ENCODE data around the gene TMC7. TPM values are rescaled to one million over a fixed set of nuclear protein-coding genes. Genes with fewer than 3 reads are reported as not detected.
"Not testable (repeated sequence)": the region's sequence is repeated elsewhere in the genome, so short reads cannot be mapped to it uniquely, and the experiment has no call there.

Gene TMC7
- polyA plus RNA-seq, 4 donors: 1.4 to 7.5 (median 2.1) TPM

- Histone ChIP-seq H3K27me3 (ENCODE audit: control insufficient read depth in 3 of 3, insufficient read depth in 3 of 3, low read length in 3 of 3) (no peaks in the 10 kb centered on the region), H3K36me3 (ENCODE audit: control insufficient read depth in 3 of 3, insufficient read depth in 2 of 3, low read depth in 1 of 3, low read length in 3 of 3) (no peaks in the 10 kb centered on the region)
- 90 to 93% (median 92%) methylated on average over 8 to 9 of the region's 9 CpGs for WGBS, 3 donors
These were observed 35.2 kb upstream of the TMC7 start for GRCh38 chr16:18948372-18949020.

GRCh38 chr16:18950469-18951185 is 33.1 kb upstream of the TMC7 start:
- WGBS, 3 donors: 86 to 91% (median 88%) methylated on average over 11 of the region's 11 CpGs
- no peak for FAIRE-seq

More at GRCh38 chr16:18948372-18949020, 35.2 kb upstream of the TMC7 start:
- Histone ChIP-seq H3K27ac (ENCODE audit: low read depth in 1 of 3, low read length in 2 of 3) (no peak overlapping the region), H3K4me3 (ENCODE audit: low read depth in 1 of 3, low read length in 3 of 3) (no peak overlapping the region), H3K9me3 (ENCODE audit: control insufficient read depth in 2 of 2, insufficient read depth in 1 of 2, low read depth in 1 of 2, low read length in 1 of 2) (no peaks in the 10 kb centered on the region), H3K4me1 (ENCODE audit: control insufficient read depth in 3 of 3, insufficient read depth in 2 of 3, low read depth in 1 of 3, low read length in 2 of 3) (no peaks in the 10 kb centered on the region)
- FAIRE-seq (no peak), DNase-seq (no peak)

GRCh38 chr16:18953547-18953946 is 30.2 kb upstream of the TMC7 start:
- Histone ChIP-seq H3K4me3 (ENCODE audit: low read depth in 1 of 3, low read length in 3 of 3) (no peak overlapping the region), H3K9me3 (ENCODE audit: control insufficient read depth in 2 of 2, insufficient read depth in 1 of 2, low read depth in 1 of 2, low read length in 1 of 2) (no peaks in the 10 kb centered on the region)

More at GRCh38 chr16:18950469-18951185, 33.1 kb upstream of the TMC7 start:
- Histone ChIP-seq H3K4me1 (ENCODE audit: control insufficient read depth in 3 of 3, insufficient read depth in 2 of 3, low read depth in 1 of 3, low read length in 2 of 3) (peaks cover 0 to 1% (median 0%) of the 10 kb centered on the region in 3 donors), H3K27me3 (ENCODE audit: control insufficient read depth in 3 of 3, insufficient read depth in 3 of 3, low read length in 3 of 3) (no peaks in the 10 kb centered on the region), H3K4me3 (ENCODE audit: low read depth in 1 of 3, low read length in 3 of 3) (no peak overlapping the region), H3K27ac (ENCODE audit: low read depth in 1 of 3, low read length in 2 of 3) (no peak overlapping the region), H3K9me3 (ENCODE audit: control insufficient read depth in 2 of 2, insufficient read depth in 1 of 2, low read depth in 1 of 2, low read length in 1 of 2) (no peaks in the 10 kb centered on the region), H3K36me3 (ENCODE audit: control insufficient read depth in 3 of 3, insufficient read depth in 2 of 3, low read depth in 1 of 3, low read length in 3 of 3) (no peaks in the 10 kb centered on the region)
- no peak for DNase-seq

GRCh38 chr16:18955874-18956580 is 27.7 kb upstream of the TMC7 start:
- peak overlapping the region in 1 of 3 donors; percentile 41 for H3K4me3 ChIP-seq (ENCODE audit: low read depth in 1 of 3, low read length in 3 of 3)
- DNase-seq: peak in 1 of 2 donors; percentile 73
- not testable (repeated sequence) for H3K27me3 ChIP-seq (ENCODE audit: control insufficient read depth in 3 of 3, insufficient read depth in 3 of 3, low read length in 3 of 3); H3K4me1 ChIP-seq (ENCODE audit: control insufficient read depth in 3 of 3, insufficient read depth in 2 of 3, low read depth in 1 of 3, low read length in 2 of 3); H3K36me3 ChIP-seq (ENCODE audit: control insufficient read depth in 3 of 3, insufficient read depth in 2 of 3, low read depth in 1 of 3, low read length in 3 of 3); H3K9me3 ChIP-seq (ENCODE audit: control insufficient read depth in 2 of 2, insufficient read depth in 1 of 2, low read depth in 1 of 2, low read length in 1 of 2); H3K27ac ChIP-seq (ENCODE audit: low read depth in 1 of 3, low read length in 2 of 3); FAIRE-seq
- 18 to 29% (median 19%) methylated on average over 13 to 18 of the region's 21 CpGs for WGBS, 3 donors

More at GRCh38 chr16:18953547-18953946, 30.2 kb upstream of the TMC7 start:
- H3K27ac ChIP-seq (ENCODE audit: low read depth in 1 of 3, low read length in 2 of 3): no peak overlapping the region
- H3K4me1 ChIP-seq (ENCODE audit: control insufficient read depth in 3 of 3, insufficient read depth in 2 of 3, low read depth in 1 of 3, low read length in 2 of 3): peaks cover 0 to 5% (median 0%) of the 10 kb centered on the region in 3 donors
- no peaks in the 10 kb centered on the region for H3K27me3 ChIP-seq (ENCODE audit: control insufficient read depth in 3 of 3, insufficient read depth in 3 of 3, low read length in 3 of 3)
- no peaks in the 10 kb centered on the region for H3K36me3 ChIP-seq (ENCODE audit: control insufficient read depth in 3 of 3, insufficient read depth in 2 of 3, low read depth in 1 of 3, low read length in 3 of 3)
- no peak for FAIRE-seq
- DNase-seq: no peak

GRCh38 chr16:18956658-18957241 is 27.0 kb upstream of the TMC7 start:
- not testable (repeated sequence) for FAIRE-seq; H3K4me1 ChIP-seq (ENCODE audit: control insufficient read depth in 3 of 3, insufficient read depth in 2 of 3, low read depth in 1 of 3, low read length in 2 of 3); H3K36me3 ChIP-seq (ENCODE audit: control insufficient read depth in 3 of 3, insufficient read depth in 2 of 3, low read depth in 1 of 3, low read length in 3 of 3); H3K4me3 ChIP-seq (ENCODE audit: low read depth in 1 of 3, low read length in 3 of 3); H3K27me3 ChIP-seq (ENCODE audit: control insufficient read depth in 3 of 3, insufficient read depth in 3 of 3, low read length in 3 of 3); H3K27ac ChIP-seq (ENCODE audit: low read depth in 1 of 3, low read length in 2 of 3); DNase-seq; H3K9me3 ChIP-seq (ENCODE audit: control insufficient read depth in 2 of 2, insufficient read depth in 1 of 2, low read depth in 1 of 2, low read length in 1 of 2)
- WGBS, 3 donors: 67 to 77% (median 70%) methylated on average over 5 to 6 of the region's 6 CpGs

GRCh38 chr16:18958621-18959029 is 25.1 kb upstream of the TMC7 start:
- 61 to 64% (median 63%) methylated on average over 2 of the region's 2 CpGs for WGBS, 3 donors

GRCh38 chr16:18959031-18959505 is 24.7 kb upstream of the TMC7 start:
- H3K27ac ChIP-seq (ENCODE audit: low read depth in 1 of 3, low read length in 2 of 3): no peak overlapping the region
- no peak for FAIRE-seq

More at GRCh38 chr16:18958621-18959029, 25.1 kb upstream of the TMC7 start:
- Histone ChIP-seq H3K27me3 (ENCODE audit: control insufficient read depth in 3 of 3, insufficient read depth in 3 of 3, low read length in 3 of 3) (no peaks in the 10 kb centered on the region), H3K9me3 (ENCODE audit: control insufficient read depth in 2 of 2, insufficient read depth in 1 of 2, low read depth in 1 of 2, low read length in 1 of 2) (no peaks in the 10 kb centered on the region), H3K27ac (ENCODE audit: low read depth in 1 of 3, low read length in 2 of 3) (no peak overlapping the region), H3K4me1 (ENCODE audit: control insufficient read depth in 3 of 3, insufficient read depth in 2 of 3, low read depth in 1 of 3, low read length in 2 of 3) (peaks cover 0 to 5% (median 4%) of the 10 kb centered on the region in 3 donors), H3K36me3 (ENCODE audit: control insufficient read depth in 3 of 3, insufficient read depth in 2 of 3, low read depth in 1 of 3, low read length in 3 of 3) (no peaks in the 10 kb centered on the region), H3K4me3 (ENCODE audit: low read depth in 1 of 3, low read length in 3 of 3) (no peak overlapping the region)
- FAIRE-seq (no peak), DNase-seq (no peak)

GRCh38 chr16:18965555-18965954 is 18.2 kb upstream of the TMC7 start:
- no peak overlapping the region for H3K4me3 ChIP-seq (ENCODE audit: low read depth in 1 of 3, low read length in 3 of 3)
- H3K4me1 ChIP-seq (ENCODE audit: control insufficient read depth in 3 of 3, insufficient read depth in 2 of 3, low read depth in 1 of 3, low read length in 2 of 3): no peaks in the 10 kb centered on the region
- H3K9me3 ChIP-seq (ENCODE audit: control insufficient read depth in 2 of 2, insufficient read depth in 1 of 2, low read depth in 1 of 2, low read length in 1 of 2): no peaks in the 10 kb centered on the region
- WGBS, 3 donors: 79 to 92% (median 83%) methylated on average over 5 of the region's 5 CpGs
- no peaks in the 10 kb centered on the region for H3K27me3 ChIP-seq (ENCODE audit: control insufficient read depth in 3 of 3, insufficient read depth in 3 of 3, low read length in 3 of 3)
- no peak overlapping the region for H3K27ac ChIP-seq (ENCODE audit: low read depth in 1 of 3, low read length in 2 of 3)
- FAIRE-seq (no peak), DNase-seq (no peak)
- H3K36me3 ChIP-seq (ENCODE audit: control insufficient read depth in 3 of 3, insufficient read depth in 2 of 3, low read depth in 1 of 3, low read length in 3 of 3): no peaks in the 10 kb centered on the region

More at GRCh38 chr16:18959031-18959505, 24.7 kb upstream of the TMC7 start:
- DNase-seq: peak in 1 of 2 donors; percentile 45
- Histone ChIP-seq H3K9me3 (ENCODE audit: control insufficient read depth in 2 of 2, insufficient read depth in 1 of 2, low read depth in 1 of 2, low read length in 1 of 2) (no peaks in the 10 kb centered on the region), H3K36me3 (ENCODE audit: control insufficient read depth in 3 of 3, insufficient read depth in 2 of 3, low read depth in 1 of 3, low read length in 3 of 3) (no peaks in the 10 kb centered on the region), H3K4me3 (ENCODE audit: low read depth in 1 of 3, low read length in 3 of 3) (no peak overlapping the region), H3K27me3 (ENCODE audit: control insufficient read depth in 3 of 3, insufficient read depth in 3 of 3, low read length in 3 of 3) (no peaks in the 10 kb centered on the region), H3K4me1 (ENCODE audit: control insufficient read depth in 3 of 3, insufficient read depth in 2 of 3, low read depth in 1 of 3, low read length in 2 of 3) (peaks cover 0 to 5% (median 4%) of the 10 kb centered on the region in 3 donors)
- WGBS, 3 donors: 52 to 60% (median 54%) methylated on average over 2 of the region's 2 CpGs

Measured in small intestine (tissue), 7 donors.